Upper lobe of right lung (tissue), 1 donor: ENCODE measurements around the gene CRB1. TPM values are rescaled to one million over a fixed set of nuclear protein-coding genes. Genes with fewer than 3 reads are reported as not detected.

Experiments used
- ATAC-seq: fragments of 200-7000 bp; cut with Tn5 transposase; one replicate; pipeline ENCODE4 v1.9.1; 2020; ENCODE audit warnings: mild to moderate bottlenecking, moderate library complexity
- DNase-seq: peaks from one replicate; pipeline ENCODE4 v3.0.0-alpha.2; 2020
- H3K27ac ChIP-seq: fragments of 200-600 bp; one replicate; pipeline ENCODE4 v1.8.0; 2022
- H3K27me3 ChIP-seq: fragments of 200-600 bp; one replicate; pipeline ENCODE4 v1.8.0; 2022; ENCODE audit warnings: mild to moderate bottlenecking
- H3K36me3 ChIP-seq: fragments of 200-600 bp; one replicate; pipeline ENCODE4 v1.8.0; 2022
- H3K4me1 ChIP-seq: fragments of 200-600 bp; one replicate; pipeline ENCODE4 v1.8.0; 2022
- H3K4me3 ChIP-seq: fragments of 200-600 bp; one replicate; pipeline ENCODE4 v1.8.0; 2022; ENCODE audit warnings: mild to moderate bottlenecking
- H3K9me3 ChIP-seq: fragments of 200-600 bp; one replicate; pipeline ENCODE4 v1.8.0; 2022
- CTCF ChIP-seq: fragments of 200-600 bp; IDR thresholded peaks from one replicate; pipeline ENCODE4 v1.8.0; 2022; ENCODE audit warnings: antibody characterized with exemption
- intact Hi-C: fragments of 100-400 bp; cut with DNase I; formaldehyde crosslinking; loops from one replicate; pipeline ENCODE4 v1.11.0; 2022
- total RNA-seq: library from RNA; stranded (reverse); fragmentation: NEBNext Ultra II Directional; extraction: Animal tissue kit (Norgen Biotek cat#: 25700); gene quantifications from one replicate; pipeline ENCODE4 v1.2.1, GENCODE V29; 2021
- donor health status: DM: no; HTN: yes; CAD: no; lungs with severe emphysema.

The CRB1 gene
- total RNA-seq, 1 donor from 2014 or later = 0.46 TPM

GRCh38 chr1:197496722-197497121, 228.7 kb downstream of the CRB1 start:
- ATAC-seq (no peak), DNase-seq (no peak)
- Histone ChIP-seq H3K27me3 (no peaks in the 10 kb centered on the region), H3K36me3 (no peaks in the 10 kb centered on the region), H3K9me3 (no peaks in the 10 kb centered on the region), H3K27ac (no peak overlapping the region), H3K4me3 (no peak overlapping the region), H3K4me1 (no peaks in the 10 kb centered on the region)
- TF ChIP-seq CTCF = no peak
- intact Hi-C loops = no loop called here

- Histone ChIP-seq H3K9me3 (no peaks in the 10 kb centered on the region), H3K36me3 (peaks cover 23% of the 10 kb centered on the region), H3K4me3 (no peak overlapping the region), H3K27me3 (no peaks in the 10 kb centered on the region), H3K4me1 (no peaks in the 10 kb centered on the region), H3K27ac (no peak overlapping the region)
- no peak for ATAC-seq
- DNase-seq = no peak
- intact Hi-C loops = no loop called here
- no peak for TF ChIP-seq CTCF
These were observed 242.8 kb downstream of the CRB1 start for GRCh38 chr1:197510691-197511378.

- no peak overlapping the region for H3K4me3 ChIP-seq
- no peaks in the 10 kb centered on the region for H3K9me3 ChIP-seq
- no peak for TF ChIP-seq CTCF
- H3K4me1 ChIP-seq = no peaks in the 10 kb centered on the region
- intact Hi-C loops = no loop called here
- no peaks in the 10 kb centered on the region for H3K27me3 ChIP-seq
- H3K36me3 ChIP-seq = peaks cover 13% of the 10 kb centered on the region
- ATAC-seq = no peak
- H3K27ac ChIP-seq = no peak overlapping the region
- DNase-seq = no peak
These were observed 247.4 kb downstream of the CRB1 start for GRCh38 chr1:197515421-197515820.

- Histone ChIP-seq H3K9me3 (no peaks in the 10 kb centered on the region), H3K4me1 (no peaks in the 10 kb centered on the region), H3K36me3 (no peaks in the 10 kb centered on the region), H3K27me3 (no peaks in the 10 kb centered on the region), H3K27ac (no peak overlapping the region), H3K4me3 (no peak overlapping the region)
- intact Hi-C loops = no loop called here
- DNase-seq (no peak), ATAC-seq (no peak)
- TF ChIP-seq CTCF = peak; percentile 39
These were observed 251.8 kb downstream of the CRB1 start for GRCh38 chr1:197519741-197520334.

- DNase-seq (no peak), ATAC-seq (no peak)
- H3K36me3 ChIP-seq = no peaks in the 10 kb centered on the region
- TF ChIP-seq CTCF = peak; percentile 59
- H3K4me3 ChIP-seq = no peak overlapping the region
- H3K27ac ChIP-seq = no peak overlapping the region
- H3K9me3 ChIP-seq = no peaks in the 10 kb centered on the region
- no peaks in the 10 kb centered on the region for H3K27me3 ChIP-seq
- no peaks in the 10 kb centered on the region for H3K4me1 ChIP-seq
- intact Hi-C loops = no loop called here
These were observed 253.2 kb downstream of the CRB1 start for GRCh38 chr1:197521118-197521739.
